Activated CD4-positive, alpha-beta T cell treated with anti-CD3 and anti-CD28 coated beads, Interleukin-2, amount 50 U/mL, for 4 hours (primary cell): Measurements from ENCODE around the gene CEACAM5.
"Not testable (repeated sequence)": the region's sequence is repeated elsewhere in the genome, so short reads cannot be mapped to it uniquely, and the experiment has no call there.

Source experiments
- DNase-seq, 2 experiments: peaks; one replicate each; pipeline ENCODE4 v3.0.0-alpha.2; 2020

Gene CEACAM5

GRCh38 chr19:41700381-41701195 lies 7.8 kb upstream of the CEACAM5 start:
- DNase-seq = no peak

GRCh38 chr19:41701401-41702075 lies 6.9 kb upstream of the CEACAM5 start:
- no peak for DNase-seq

- no peak for DNase-seq
These were observed 6.2 kb upstream of the CEACAM5 start for GRCh38 chr19:41702171-41702651.

- no peak for DNase-seq
These were observed 4.7 kb upstream of the CEACAM5 start for GRCh38 chr19:41703602-41704293.

GRCh38 chr19:41705393-41706174 lies 2.8 kb upstream of the CEACAM5 start:
- DNase-seq = peak in 1 of 2 experiments; percentile 4

- DNase-seq = peak; percentile 56 to 61
These were observed 1.5 kb upstream of the CEACAM5 start for GRCh38 chr19:41706741-41707501.

GRCh38 chr19:41707502-41707812 lies 969 bp upstream of the CEACAM5 start:
- DNase-seq = no peak

- DNase-seq = no peak
These were observed 505 bp upstream of the CEACAM5 start for GRCh38 chr19:41707871-41708371.

- DNase-seq = not testable (repeated sequence)
These were observed 1.1 kb downstream of the CEACAM5 start for GRCh38 chr19:41709516-41709915.

- DNase-seq = no peak
These were observed 1.7 kb downstream of the CEACAM5 start for GRCh38 chr19:41709951-41710645.

GRCh38 chr19:41711376-41712261 lies 3.2 kb downstream of the CEACAM5 start:
- no peak for DNase-seq

GRCh38 chr19:41714598-41714997 lies 6.2 kb downstream of the CEACAM5 start:
- no peak for DNase-seq

GRCh38 chr19:41718761-41719160 lies 10.3 kb downstream of the CEACAM5 start:
- no peak for DNase-seq

- DNase-seq = no peak
These were observed 11.7 kb downstream of the CEACAM5 start for GRCh38 chr19:41720103-41720502.

- no peak for DNase-seq
These were observed 18.1 kb downstream of the CEACAM5 start for GRCh38 chr19:41726493-41726892.

GRCh38 chr19:41734156-41734555 lies 25.7 kb downstream of the CEACAM5 start:
- DNase-seq = no peak

- no peak for DNase-seq
These were observed 26.2 kb downstream of the CEACAM5 start for GRCh38 chr19:41734585-41734984.

- DNase-seq = no peak
These were observed 26.7 kb downstream of the CEACAM5 start for GRCh38 chr19:41735071-41735600.

- DNase-seq = no peak
These were observed 30.9 kb downstream of the CEACAM5 start for GRCh38 chr19:41739361-41739760.
